Measurements from ENCODE around the gene EEF1G. TPM values are rescaled to one million over a fixed set of nuclear protein-coding genes. Genes with fewer than 3 reads are reported as not detected.

The EEF1G gene
- total RNA-seq, 1 donor from 2014 or later: 1,747 TPM

GRCh38 chr11:62543680-62544444, 29.8 kb downstream of the EEF1G start:
- H3K27ac Mint-ChIP-seq: peak overlapping the region; percentile 99
- H3K9me3 Mint-ChIP-seq: no peaks in the 10 kb centered on the region
- H3K36me3 Mint-ChIP-seq: no peaks in the 10 kb centered on the region
- TF ChIP-seq CTCF (IDR thresholded peaks at IDR 0.05; ENCODE audit: unreplicated experiment): no peak
- peak overlapping the region; percentile 97 for H3K4me3 Mint-ChIP-seq
- no peaks in the 10 kb centered on the region for H3K27me3 Mint-ChIP-seq (ENCODE audit: low read depth)
- DNase-seq (ENCODE audit: low spot score in 2 of 2, unreplicated experiment in 2 of 2): no peak
- peaks cover 72% of the 10 kb centered on the region for H3K4me1 Mint-ChIP-seq

DNA sequence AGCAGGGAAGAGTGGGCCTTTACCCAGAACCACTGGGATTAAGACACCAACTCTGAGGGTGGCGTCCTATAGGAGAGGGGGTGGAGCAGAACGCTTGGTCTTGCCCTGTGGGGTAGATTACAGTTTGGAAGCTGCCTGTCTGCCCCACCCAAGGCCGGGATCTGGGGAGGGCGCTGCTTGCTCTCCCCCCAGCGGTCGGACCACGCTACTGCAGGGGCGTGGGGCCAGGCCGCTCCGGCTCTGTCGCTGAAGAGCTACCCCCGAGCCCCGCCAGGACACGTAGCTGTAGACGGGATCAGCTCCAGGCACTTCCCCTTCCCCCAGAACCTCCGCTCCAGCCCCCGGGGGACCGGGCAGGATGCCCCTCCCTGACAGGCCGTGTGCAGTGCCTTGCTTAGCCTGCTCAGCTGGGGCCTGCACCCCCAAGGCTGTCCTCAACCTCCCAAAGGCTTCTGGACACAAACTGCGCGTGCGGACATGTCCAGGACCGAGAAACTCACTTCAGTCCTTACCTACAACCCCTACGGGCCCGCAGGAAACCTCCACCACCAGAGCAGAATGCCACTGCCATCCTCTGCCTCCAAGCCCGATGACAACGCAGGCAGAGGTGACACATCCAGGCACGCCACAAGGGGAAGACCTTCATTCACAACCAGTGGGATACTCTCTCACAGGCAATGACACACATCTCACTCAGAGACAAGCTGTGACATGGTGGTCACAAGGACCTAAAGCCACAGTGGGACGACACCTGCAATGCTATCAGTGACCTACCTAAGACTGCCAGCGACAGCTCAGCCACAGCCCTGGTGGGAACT, 30.7 kb downstream of the EEF1G start:
- peak; percentile 98 for TF ChIP-seq CTCF (IDR thresholded peaks at IDR 0.05; ENCODE audit: unreplicated experiment)
- peak in 1 of 2 experiments; percentile 89 for DNase-seq (ENCODE audit: low spot score in 2 of 2, unreplicated experiment in 2 of 2)
- Mint-ChIP-seq H3K4me3 (peak overlapping the region; percentile 97), H3K27ac (peak overlapping the region; percentile 99), H3K36me3 (no peaks in the 10 kb centered on the region), H3K4me1 (peaks cover 74% of the 10 kb centered on the region), H3K9me3 (no peaks in the 10 kb centered on the region), H3K27me3 (ENCODE audit: low read depth) (no peaks in the 10 kb centered on the region)

- peak overlapping the region; percentile 97 for H3K4me3 Mint-ChIP-seq
- no peaks in the 10 kb centered on the region for H3K9me3 Mint-ChIP-seq
- DNase-seq (ENCODE audit: low spot score in 2 of 2, unreplicated experiment in 2 of 2): no peak
- no peaks in the 10 kb centered on the region for H3K36me3 Mint-ChIP-seq
- peaks cover 67% of the 10 kb centered on the region for H3K4me1 Mint-ChIP-seq
- TF ChIP-seq CTCF (IDR thresholded peaks at IDR 0.05; ENCODE audit: unreplicated experiment): no peak
- peak overlapping the region; percentile 91 for H3K27ac Mint-ChIP-seq
- no peaks in the 10 kb centered on the region for H3K27me3 Mint-ChIP-seq (ENCODE audit: low read depth)
Measured at GRCh38 chr11:62542111-62542745, 31.5 kb downstream of the EEF1G start.

- DNase-seq (ENCODE audit: low spot score in 2 of 2, unreplicated experiment in 2 of 2): no peak
- H3K4me3 Mint-ChIP-seq: peak overlapping the region; percentile 97
- H3K27ac Mint-ChIP-seq: peak overlapping the region; percentile 76
Measured at GRCh38 chr11:62540804-62541701, 32.6 kb downstream of the EEF1G start.

More at GRCh38 chr11:62540804-62541701, 32.6 kb downstream of the EEF1G start:
- H3K36me3 Mint-ChIP-seq: peaks cover 4% of the 10 kb centered on the region
- TF ChIP-seq CTCF (IDR thresholded peaks at IDR 0.05; ENCODE audit: unreplicated experiment): no peak
- H3K9me3 Mint-ChIP-seq: no peaks in the 10 kb centered on the region
- no peaks in the 10 kb centered on the region for H3K27me3 Mint-ChIP-seq (ENCODE audit: low read depth)
- H3K4me1 Mint-ChIP-seq: peaks cover 67% of the 10 kb centered on the region

Measured in mesothelial cell of epicardium (in vitro differentiated cells).